RKO (cell line): ENCODE measurements around the gene CDC20.
"Not testable (repeated sequence)": the region's sequence is repeated elsewhere in the genome, so short reads cannot be mapped to it uniquely, and the experiment has no call there.

Source experiments
- DNase-seq: peaks from one replicate; pipeline ENCODE4 v3.0.0-alpha.2; 2016; ENCODE audit warnings: low spot score

CDC20 gene

GRCh38 chr1:43383449-43383848 lies 24.7 kb downstream of the CDC20 start:
- no peak for DNase-seq

GRCh38 chr1:43386676-43387075 lies 27.9 kb downstream of the CDC20 start:
- DNase-seq, result no peak

GRCh38 chr1:43387976-43388599 lies 29.3 kb downstream of the CDC20 start:
- DNase-seq, result peak; percentile 65

- no peak for DNase-seq
Observed at GRCh38 chr1:43388613-43389012, 29.8 kb downstream of the CDC20 start.

- DNase-seq, result peak; percentile 96
Observed at GRCh38 chr1:43389326-43390313, 30.8 kb downstream of the CDC20 start, which contains the start of the genes MED8 and SZT2. TSS of gene MED8 (minus strand) at chr1:43389800. CDS start at chr1:43389764, 36 bp downstream. TSS of gene SZT2 (plus strand) at chr1:43389899. CDS start at chr1:43389969, 70 bp downstream.

- DNase-seq, result no peak
Observed at GRCh38 chr1:43392702-43393101, 33.9 kb downstream of the CDC20 start.

- DNase-seq, result no peak
Observed at GRCh38 chr1:43395523-43395922, 36.7 kb downstream of the CDC20 start.

GRCh38 chr1:43396059-43396458 lies 37.3 kb downstream of the CDC20 start:
- no peak for DNase-seq

- no peak for DNase-seq
Observed at GRCh38 chr1:43398227-43398626, 39.4 kb downstream of the CDC20 start.

- not testable (repeated sequence) for DNase-seq
Observed at GRCh38 chr1:43400441-43400840, 41.7 kb downstream of the CDC20 start.

- DNase-seq, result no peak
Observed at GRCh38 chr1:43402089-43402865, 43.5 kb downstream of the CDC20 start.

- DNase-seq, result no peak
Observed at GRCh38 chr1:43404353-43404752, 45.6 kb downstream of the CDC20 start.

- DNase-seq, result no peak
Observed at GRCh38 chr1:43405219-43405875, 46.6 kb downstream of the CDC20 start.

- no peak for DNase-seq
Observed at GRCh38 chr1:43405876-43406234, 47.1 kb downstream of the CDC20 start.

GRCh38 chr1:43410571-43410970 lies 51.8 kb downstream of the CDC20 start:
- no peak for DNase-seq
